ENCODE data around the gene KDM3A.
"Not testable (repeated sequence)": the region's sequence is repeated elsewhere in the genome, so short reads cannot be mapped to it uniquely, and the experiment has no call there.

The KDM3A gene

GRCh38 chr2:86477349-86477748 is 36.2 kb downstream of the KDM3A start:
- no peak for DNase-seq

- DNase-seq = no peak
Observed at GRCh38 chr2:86480105-86480504, 38.9 kb downstream of the KDM3A start.

- no peak for DNase-seq
Observed at GRCh38 chr2:86482034-86482433, 40.9 kb downstream of the KDM3A start.

GRCh38 chr2:86484385-86484784 is 43.2 kb downstream of the KDM3A start:
- DNase-seq = no peak

- DNase-seq = no peak
Observed at GRCh38 chr2:86485103-86485502, 43.9 kb downstream of the KDM3A start.

GRCh38 chr2:86485802-86486201 is 44.6 kb downstream of the KDM3A start:
- DNase-seq = no peak

- no peak for DNase-seq
Observed at GRCh38 chr2:86487062-86487461, 45.9 kb downstream of the KDM3A start.

- DNase-seq = no peak
Observed at GRCh38 chr2:86488561-86489250, 47.5 kb downstream of the KDM3A start.

- no peak for DNase-seq
Observed at GRCh38 chr2:86489542-86489941, 48.4 kb downstream of the KDM3A start.

- DNase-seq = no peak
Observed at GRCh38 chr2:86490245-86490644, 49.1 kb downstream of the KDM3A start.

GRCh38 chr2:86491088-86491487 is 49.9 kb downstream of the KDM3A start:
- DNase-seq = no peak

GRCh38 chr2:86492048-86492453 is 50.9 kb downstream of the KDM3A start:
- no peak for DNase-seq

- not testable (repeated sequence) for DNase-seq
Observed at GRCh38 chr2:86496391-86496790, 55.2 kb downstream of the KDM3A start.

GRCh38 chr2:86498468-86499260 is 57.5 kb downstream of the KDM3A start:
- no peak for DNase-seq

GRCh38 chr2:86499326-86499725 is 58.2 kb downstream of the KDM3A start:
- no peak for DNase-seq

- DNase-seq = no peak
Observed at GRCh38 chr2:86500325-86501083, 59.3 kb downstream of the KDM3A start.

GRCh38 chr2:86507600-86507999 is 66.4 kb downstream of the KDM3A start:
- no peak for DNase-seq

GRCh38 chr2:86510436-86510933 is 69.3 kb downstream of the KDM3A start:
- DNase-seq = no peak

GRCh38 chr2:86512034-86512433 is 70.9 kb downstream of the KDM3A start:
- DNase-seq = no peak

- no peak for DNase-seq
Observed at GRCh38 chr2:86512892-86513291, 71.7 kb downstream of the KDM3A start.

GRCh38 chr2:86513948-86514660 is 72.9 kb downstream of the KDM3A start:
- no peak for DNase-seq

GRCh38 chr2:86518481-86518880 is 77.3 kb downstream of the KDM3A start:
- DNase-seq = peak in 1 of 2 donors; percentile 10

GRCh38 chr2:86519349-86519748 is 78.2 kb downstream of the KDM3A start:
- no peak for DNase-seq
